Body of pancreas (tissue), 4 donors: Measurements from ENCODE around the gene GCM1.

Experiments
- POLR2A ChIP-seq, 3 donors: fragments of 450-650 bp; IDR thresholded peaks; one replicate each; pipeline ENCODE4 v1.6.1; 2016; ENCODE audit warnings: antibody characterized with exemption in 3 of 3, mild to moderate bottlenecking in 2 of 3
- TF ChIP-seq, protein P1 (sequence below), 7 experiments: fragments of 450-650 bp in 4 of 7; fragments of 200-600 bp in 3 of 7; sonication (generic) in 3 of 7; IDR thresholded peaks; one replicate each; pipeline ENCODE4 v1.5.1; 2016 to 2019; ENCODE audit warnings: antibody characterized with exemption in 7 of 7

- TF ChIP-seq, protein P1, sequence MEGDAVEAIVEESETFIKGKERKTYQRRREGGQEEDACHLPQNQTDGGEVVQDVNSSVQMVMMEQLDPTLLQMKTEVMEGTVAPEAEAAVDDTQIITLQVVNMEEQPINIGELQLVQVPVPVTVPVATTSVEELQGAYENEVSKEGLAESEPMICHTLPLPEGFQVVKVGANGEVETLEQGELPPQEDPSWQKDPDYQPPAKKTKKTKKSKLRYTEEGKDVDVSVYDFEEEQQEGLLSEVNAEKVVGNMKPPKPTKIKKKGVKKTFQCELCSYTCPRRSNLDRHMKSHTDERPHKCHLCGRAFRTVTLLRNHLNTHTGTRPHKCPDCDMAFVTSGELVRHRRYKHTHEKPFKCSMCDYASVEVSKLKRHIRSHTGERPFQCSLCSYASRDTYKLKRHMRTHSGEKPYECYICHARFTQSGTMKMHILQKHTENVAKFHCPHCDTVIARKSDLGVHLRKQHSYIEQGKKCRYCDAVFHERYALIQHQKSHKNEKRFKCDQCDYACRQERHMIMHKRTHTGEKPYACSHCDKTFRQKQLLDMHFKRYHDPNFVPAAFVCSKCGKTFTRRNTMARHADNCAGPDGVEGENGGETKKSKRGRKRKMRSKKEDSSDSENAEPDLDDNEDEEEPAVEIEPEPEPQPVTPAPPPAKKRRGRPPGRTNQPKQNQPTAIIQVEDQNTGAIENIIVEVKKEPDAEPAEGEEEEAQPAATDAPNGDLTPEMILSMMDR (IDR thresholded peaks at IDR 0.05) = no peak
- no peak for TF ChIP-seq POLR2A (IDR thresholded peaks at IDR 0.05)
These were observed 58.1 kb downstream of the GCM1 start for GRCh38 chr6:53090576-53090975.
